GM23338 (cell line): ENCODE results near the gene EDEM1. TPM values are rescaled to one million over a fixed set of nuclear protein-coding genes. Genes with fewer than 3 reads are reported as not detected.

ENCODE experiments used
- ATAC-seq: fragments of 200-7000 bp; cut with Tn5 transposase; 3 replicates; pipeline ENCODE4 v1.9.1; 2020
- DNase-seq: peaks from one replicate; pipeline ENCODE4 v3.0.0-alpha.2; 2015; ENCODE audit warnings: low spot score
- H2AFZ ChIP-seq: fragments of 200-600 bp; sonication (generic); 2 replicates; pipeline ENCODE4 v1.8.0; 2016; ENCODE audit warnings: antibody characterized with exemption, mild to moderate bottlenecking, moderate library complexity
- H3F3A ChIP-seq: fragments of 200-600 bp; sonication (generic); replicated peaks from 2 replicates; pipeline ENCODE4 v1.8.0; 2017; ENCODE audit warnings: antibody characterized with exemption, mixed run types, low read depth
- H3K27ac ChIP-seq: fragments of 200-600 bp; sonication (generic); 2 replicates; pipeline ENCODE4 v1.6.1; 2016; ENCODE audit warnings: low read depth
- H3K27me3 ChIP-seq: fragments of 200-600 bp; sonication (generic); 2 replicates; pipeline ENCODE4 v1.8.0; 2016; ENCODE audit warnings: mild to moderate bottlenecking, mixed run types, moderate library complexity; ENCODE audit not compliant: insufficient read depth
- H3K36me3 ChIP-seq: fragments of 200-600 bp; sonication (generic); 2 replicates; pipeline ENCODE4 v1.8.0; 2016; ENCODE audit warnings: mild to moderate bottlenecking; ENCODE audit not compliant: insufficient read depth
- H3K4me1 ChIP-seq: fragments of 200-600 bp; sonication (generic); 2 replicates; pipeline ENCODE4 v1.8.0; 2016; ENCODE audit warnings: mild to moderate bottlenecking, moderate library complexity; ENCODE audit not compliant: insufficient read depth
- H3K4me2 ChIP-seq: fragments of 200-600 bp; sonication (generic); 2 replicates; pipeline ENCODE4 v1.7.1; 2017; ENCODE audit warnings: mixed run types
- H3K4me3 ChIP-seq: fragments of 200-600 bp; sonication (generic); 2 replicates; pipeline ENCODE4 v1.6.1; 2016; ENCODE audit warnings: mixed run types
- H3K79me2 ChIP-seq: fragments of 200-600 bp; sonication (generic); replicated peaks from 2 replicates; pipeline ENCODE4 v1.8.0; 2017; ENCODE audit warnings: mild to moderate bottlenecking; ENCODE audit not compliant: insufficient read depth
- H3K9me2 ChIP-seq: fragments of 200-600 bp; sonication (generic); 2 replicates; pipeline ENCODE4 v1.8.0; 2017; ENCODE audit not compliant: insufficient read depth
- H4K20me1 ChIP-seq: fragments of 200-600 bp; sonication (generic); replicated peaks from 2 replicates; pipeline ENCODE4 v1.8.0; 2017; ENCODE audit warnings: mild to moderate bottlenecking; ENCODE audit not compliant: insufficient read depth
- H3K27ac Mint-ChIP-seq: 2 replicates; pipeline ENCODE4 v1.8.0; 2020; ENCODE audit warnings: inconsistent platforms, mild to moderate bottlenecking, moderate library complexity, mixed read lengths
- H3K27me3 Mint-ChIP-seq: 3 replicates; pipeline ENCODE4 v1.8.0; 2022; ENCODE audit warnings: low read depth, mild to moderate bottlenecking, moderate library complexity, mixed read lengths, inconsistent platforms; ENCODE audit not compliant: insufficient read depth, poor library complexity
- H3K36me3 Mint-ChIP-seq: 3 replicates; pipeline ENCODE4 v1.8.0; 2021; ENCODE audit warnings: low read depth, mild to moderate bottlenecking, inconsistent platforms, moderate library complexity, mixed read lengths
- H3K4me1 Mint-ChIP-seq: 3 replicates; pipeline ENCODE4 v1.8.0; 2020; ENCODE audit warnings: mild to moderate bottlenecking, inconsistent platforms, mixed read lengths
- H3K4me3 Mint-ChIP-seq: 3 replicates; pipeline ENCODE4 v1.8.0; 2021; ENCODE audit warnings: moderate library complexity, mild to moderate bottlenecking, inconsistent platforms, mixed read lengths
- H3K9me3 Mint-ChIP-seq: 3 replicates; pipeline ENCODE4 v1.8.0; 2020; ENCODE audit warnings: moderate library complexity, mild to moderate bottlenecking, inconsistent platforms, mixed read lengths
- CREB1 ChIP-seq: fragments of 250-450 bp; sonication (Bioruptor Pico); IDR thresholded peaks from 2 replicates; pipeline ENCODE4 v1.5.0; 2020; ENCODE audit warnings: low read depth, mild to moderate bottlenecking, moderate library complexity
- EZH2 ChIP-seq: fragments of 200-600 bp; sonication (generic); IDR thresholded peaks from one replicate; pipeline ENCODE4 v1.8.0; 2017; ENCODE audit warnings: antibody characterized with exemption, mild to moderate bottlenecking, low read depth; ENCODE audit not compliant: unreplicated experiment
- NANOG ChIP-seq: IDR thresholded peaks from 2 replicates; pipeline ENCODE4 v1.6.1; 2016; ENCODE audit warnings: antibody characterized with exemption, borderline replicate concordance
- POLR2AphosphoS5 ChIP-seq: IDR thresholded peaks from 2 replicates; pipeline ENCODE4 v1.6.1; 2016; ENCODE audit warnings: antibody characterized with exemption, low read depth
- STAT1 ChIP-seq: IDR thresholded peaks from one replicate; pipeline ENCODE4 v1.6.1; 2016; ENCODE audit warnings: antibody characterized with exemption; ENCODE audit not compliant: unreplicated experiment
- ZNF331 ChIP-seq: fragments of 250-450 bp; sonication (Bioruptor Pico); IDR thresholded peaks from 2 replicates; pipeline ENCODE4 v1.5.0; 2020; ENCODE audit warnings: low read depth, mild to moderate bottlenecking, moderate library complexity
- polyA plus RNA-seq: library from polyadenylated mRNA; unstranded; fragments of >200 nt; fragmentation: Nextera tagmentation; extraction: Ambion mirVana; gene quantifications from 2 replicates; pipeline ENCODE4 v1.2.1, GENCODE V29; 2016
- total RNA-seq: library from RNA; depleted of rRNA; stranded (reverse); fragments of >200 nt; shearing (Covaris generic); gene quantifications from 2 replicates; pipeline ENCODE4 v1.2.3, GENCODE V29; 2014
- TF ChIP-seq, protein P1 (sequence below): fragments of 250-450 bp; sonication (Bioruptor Pico); IDR thresholded peaks from 2 replicates; pipeline ENCODE4 v1.5.0; 2020; ENCODE audit warnings: mild to moderate bottlenecking, moderate library complexity
- TF ChIP-seq, protein P2 (sequence below), 2 experiments: fragments of 200-600 bp in 1 of 2; sonication (generic) in 1 of 2; conservative IDR thresholded peaks; 2 replicates each; pipeline versions ENCODE4 v1.5.1 to v1.6.1; 2016 to 2017; ENCODE audit warnings: antibody characterized with exemption in 2 of 2, low read depth in 2 of 2, mild to moderate bottlenecking in 2 of 2, moderate library complexity in 1 of 2

The EDEM1 gene
- total and polyA plus RNA-seq, 2 experiments from 2014 or later = 2.2 to 36.7 TPM

DNA sequence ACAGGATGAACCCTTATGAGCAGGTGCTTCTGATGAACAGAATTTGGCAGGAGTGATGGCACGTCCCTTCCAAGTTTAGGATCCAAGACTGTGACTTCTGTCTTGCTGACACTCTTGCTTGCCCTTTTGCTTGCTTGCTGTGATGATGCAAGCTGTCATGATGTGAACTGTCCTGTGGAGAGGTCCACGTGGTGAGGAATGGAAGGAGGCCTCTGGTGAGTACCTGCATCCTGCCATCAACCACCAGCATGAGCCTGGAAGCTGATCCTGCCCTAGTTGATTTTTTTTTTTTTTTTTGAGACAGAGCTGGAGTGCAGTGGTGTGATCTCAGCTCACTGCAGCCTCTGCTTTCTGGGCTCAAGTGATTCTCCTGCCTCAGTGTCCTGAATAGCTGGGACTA is 45.5 kb downstream of the EDEM1 start (continued):
- TF ChIP-seq, protein P1, sequence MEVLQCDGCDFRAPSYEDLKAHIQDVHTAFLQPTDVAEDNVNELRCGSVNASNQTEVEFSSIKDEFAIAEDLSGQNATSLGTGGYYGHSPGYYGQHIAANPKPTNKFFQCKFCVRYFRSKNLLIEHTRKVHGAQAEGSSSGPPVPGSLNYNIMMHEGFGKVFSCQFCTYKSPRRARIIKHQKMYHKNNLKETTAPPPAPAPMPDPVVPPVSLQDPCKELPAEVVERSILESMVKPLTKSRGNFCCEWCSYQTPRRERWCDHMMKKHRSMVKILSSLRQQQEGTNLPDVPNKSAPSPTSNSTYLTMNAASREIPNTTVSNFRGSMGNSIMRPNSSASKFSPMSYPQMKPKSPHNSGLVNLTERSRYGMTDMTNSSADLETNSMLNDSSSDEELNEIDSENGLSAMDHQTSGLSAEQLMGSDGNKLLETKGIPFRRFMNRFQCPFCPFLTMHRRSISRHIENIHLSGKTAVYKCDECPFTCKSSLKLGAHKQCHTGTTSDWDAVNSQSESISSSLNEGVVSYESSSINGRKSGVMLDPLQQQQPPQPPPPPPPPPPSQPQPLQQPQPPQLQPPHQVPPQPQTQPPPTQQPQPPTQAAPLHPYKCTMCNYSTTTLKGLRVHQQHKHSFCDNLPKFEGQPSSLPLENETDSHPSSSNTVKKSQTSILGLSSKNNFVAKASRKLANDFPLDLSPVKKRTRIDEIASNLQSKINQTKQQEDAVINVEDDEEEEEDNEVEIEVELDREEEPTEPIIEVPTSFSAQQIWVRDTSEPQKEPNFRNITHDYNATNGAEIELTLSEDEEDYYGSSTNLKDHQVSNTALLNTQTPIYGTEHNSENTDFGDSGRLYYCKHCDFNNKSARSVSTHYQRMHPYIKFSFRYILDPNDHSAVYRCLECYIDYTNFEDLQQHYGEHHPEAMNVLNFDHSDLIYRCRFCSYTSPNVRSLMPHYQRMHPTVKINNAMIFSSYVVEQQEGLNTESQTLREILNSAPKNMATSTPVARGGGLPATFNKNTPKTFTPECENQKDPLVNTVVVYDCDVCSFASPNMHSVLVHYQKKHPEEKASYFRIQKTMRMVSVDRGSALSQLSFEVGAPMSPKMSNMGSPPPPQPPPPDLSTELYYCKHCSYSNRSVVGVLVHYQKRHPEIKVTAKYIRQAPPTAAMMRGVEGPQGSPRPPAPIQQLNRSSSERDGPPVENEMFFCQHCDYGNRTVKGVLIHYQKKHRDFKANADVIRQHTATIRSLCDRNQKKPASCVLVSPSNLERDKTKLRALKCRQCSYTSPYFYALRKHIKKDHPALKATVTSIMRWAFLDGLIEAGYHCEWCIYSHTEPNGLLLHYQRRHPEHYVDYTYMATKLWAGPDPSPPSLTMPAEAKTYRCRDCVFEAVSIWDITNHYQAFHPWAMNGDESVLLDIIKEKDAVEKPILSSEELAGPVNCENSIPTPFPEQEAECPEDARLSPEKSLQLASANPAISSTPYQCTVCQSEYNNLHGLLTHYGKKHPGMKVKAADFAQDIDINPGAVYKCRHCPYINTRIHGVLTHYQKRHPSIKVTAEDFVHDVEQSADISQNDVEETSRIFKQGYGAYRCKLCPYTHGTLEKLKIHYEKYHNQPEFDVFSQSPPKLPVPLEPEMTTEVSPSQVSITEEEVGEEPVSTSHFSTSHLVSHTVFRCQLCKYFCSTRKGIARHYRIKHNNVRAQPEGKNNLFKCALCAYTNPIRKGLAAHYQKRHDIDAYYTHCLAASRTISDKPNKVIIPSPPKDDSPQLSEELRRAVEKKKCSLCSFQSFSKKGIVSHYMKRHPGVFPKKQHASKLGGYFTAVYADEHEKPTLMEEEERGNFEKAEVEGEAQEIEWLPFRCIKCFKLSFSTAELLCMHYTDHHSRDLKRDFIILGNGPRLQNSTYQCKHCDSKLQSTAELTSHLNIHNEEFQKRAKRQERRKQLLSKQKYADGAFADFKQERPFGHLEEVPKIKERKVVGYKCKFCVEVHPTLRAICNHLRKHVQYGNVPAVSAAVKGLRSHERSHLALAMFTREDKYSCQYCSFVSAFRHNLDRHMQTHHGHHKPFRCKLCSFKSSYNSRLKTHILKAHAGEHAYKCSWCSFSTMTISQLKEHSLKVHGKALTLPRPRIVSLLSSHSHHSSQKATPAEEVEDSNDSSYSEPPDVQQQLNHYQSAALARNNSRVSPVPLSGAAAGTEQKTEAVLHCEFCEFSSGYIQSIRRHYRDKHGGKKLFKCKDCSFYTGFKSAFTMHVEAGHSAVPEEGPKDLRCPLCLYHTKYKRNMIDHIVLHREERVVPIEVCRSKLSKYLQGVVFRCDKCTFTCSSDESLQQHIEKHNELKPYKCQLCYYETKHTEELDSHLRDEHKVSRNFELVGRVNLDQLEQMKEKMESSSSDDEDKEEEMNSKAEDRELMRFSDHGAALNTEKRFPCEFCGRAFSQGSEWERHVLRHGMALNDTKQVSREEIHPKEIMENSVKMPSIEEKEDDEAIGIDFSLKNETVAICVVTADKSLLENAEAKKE = no peak
- TF ChIP-seq EZH2 = no peak
- no peak for TF ChIP-seq NANOG
- no peak for TF ChIP-seq STAT1

DNA sequence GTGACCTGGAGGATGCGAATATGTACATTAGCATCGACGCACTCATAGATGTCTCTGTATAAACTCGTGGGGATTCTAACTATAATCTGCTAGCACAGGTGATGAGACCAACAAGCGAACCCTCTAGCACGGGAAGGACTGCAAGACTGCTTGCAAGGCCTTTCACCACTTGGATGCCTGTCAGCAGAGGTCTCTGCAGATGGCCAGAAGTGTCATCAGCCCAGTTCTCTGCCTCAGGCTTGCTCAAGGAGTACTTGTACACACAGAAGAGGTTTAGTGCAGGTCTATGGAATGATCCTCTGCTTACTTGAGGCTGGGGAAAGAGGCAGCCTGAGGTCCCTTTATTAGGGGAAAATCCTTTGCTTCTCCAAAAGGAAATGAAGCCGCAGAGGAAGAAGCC is 48.1 kb downstream of the EDEM1 start:
- Histone ChIP-seq H3K79me2 (no peaks in the 10 kb centered on the region), H3K4me3 (no peak overlapping the region), H3K9me2 (no peaks in the 10 kb centered on the region), H3K36me3 (no peaks in the 10 kb centered on the region), H3F3A (no peaks in the 10 kb centered on the region), H3K27me3 (no peaks in the 10 kb centered on the region), H4K20me1 (no peaks in the 10 kb centered on the region), H3K4me1 (no peaks in the 10 kb centered on the region), H3K27ac (no peak overlapping the region), H3K4me2 (no peak overlapping the region), H2AFZ (no peak overlapping the region)
- peaks cover 22% of the 10 kb centered on the region for H3K9me3 Mint-ChIP-seq
- H3K4me3 Mint-ChIP-seq = no peak overlapping the region
- no peak overlapping the region for H3K27ac Mint-ChIP-seq
- peaks cover 4% of the 10 kb centered on the region for H3K27me3 Mint-ChIP-seq
- no peak for ATAC-seq
- no peak for DNase-seq
- no peaks in the 10 kb centered on the region for H3K36me3 Mint-ChIP-seq
- H3K4me1 Mint-ChIP-seq = peaks cover 11% of the 10 kb centered on the region
- TF ChIP-seq, protein P2, sequence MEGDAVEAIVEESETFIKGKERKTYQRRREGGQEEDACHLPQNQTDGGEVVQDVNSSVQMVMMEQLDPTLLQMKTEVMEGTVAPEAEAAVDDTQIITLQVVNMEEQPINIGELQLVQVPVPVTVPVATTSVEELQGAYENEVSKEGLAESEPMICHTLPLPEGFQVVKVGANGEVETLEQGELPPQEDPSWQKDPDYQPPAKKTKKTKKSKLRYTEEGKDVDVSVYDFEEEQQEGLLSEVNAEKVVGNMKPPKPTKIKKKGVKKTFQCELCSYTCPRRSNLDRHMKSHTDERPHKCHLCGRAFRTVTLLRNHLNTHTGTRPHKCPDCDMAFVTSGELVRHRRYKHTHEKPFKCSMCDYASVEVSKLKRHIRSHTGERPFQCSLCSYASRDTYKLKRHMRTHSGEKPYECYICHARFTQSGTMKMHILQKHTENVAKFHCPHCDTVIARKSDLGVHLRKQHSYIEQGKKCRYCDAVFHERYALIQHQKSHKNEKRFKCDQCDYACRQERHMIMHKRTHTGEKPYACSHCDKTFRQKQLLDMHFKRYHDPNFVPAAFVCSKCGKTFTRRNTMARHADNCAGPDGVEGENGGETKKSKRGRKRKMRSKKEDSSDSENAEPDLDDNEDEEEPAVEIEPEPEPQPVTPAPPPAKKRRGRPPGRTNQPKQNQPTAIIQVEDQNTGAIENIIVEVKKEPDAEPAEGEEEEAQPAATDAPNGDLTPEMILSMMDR (conservative IDR thresholded peaks at IDR 0.05; ENCODE audit: low read depth in 2 of 2) = no peak
- TF ChIP-seq, protein P1 = no peak
- TF ChIP-seq EZH2 (no peak), CREB1 (no peak), POLR2AphosphoS5 (no peak), ZNF331 (no peak)
